ENCODE results near the gene C5orf15.
"Not testable (repeated sequence)": the region's sequence is repeated elsewhere in the genome, so short reads cannot be mapped to it uniquely, and the experiment has no call there.

C5orf15 gene

DNA sequence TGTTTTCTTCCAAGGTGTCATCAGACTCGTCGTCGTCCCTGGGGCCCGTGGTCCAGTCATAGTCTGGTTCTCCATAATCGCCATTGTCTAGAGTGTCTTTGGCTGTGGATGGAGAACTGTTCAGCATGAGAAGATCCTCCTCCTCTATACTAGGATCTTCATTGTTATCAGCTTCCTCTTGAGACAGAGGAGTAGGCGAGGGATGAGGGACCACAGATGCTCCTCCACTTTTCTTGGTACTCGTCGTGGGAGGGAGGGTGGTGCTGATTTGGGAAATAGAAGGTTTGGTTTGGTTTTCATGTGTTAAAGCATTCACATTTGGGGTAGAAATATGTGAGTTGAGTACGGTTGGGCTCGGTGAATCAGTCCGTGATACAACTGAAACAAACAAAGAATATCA, 8.8 kb downstream of the C5orf15 start:
- DNase-seq, result no peak

DNA sequence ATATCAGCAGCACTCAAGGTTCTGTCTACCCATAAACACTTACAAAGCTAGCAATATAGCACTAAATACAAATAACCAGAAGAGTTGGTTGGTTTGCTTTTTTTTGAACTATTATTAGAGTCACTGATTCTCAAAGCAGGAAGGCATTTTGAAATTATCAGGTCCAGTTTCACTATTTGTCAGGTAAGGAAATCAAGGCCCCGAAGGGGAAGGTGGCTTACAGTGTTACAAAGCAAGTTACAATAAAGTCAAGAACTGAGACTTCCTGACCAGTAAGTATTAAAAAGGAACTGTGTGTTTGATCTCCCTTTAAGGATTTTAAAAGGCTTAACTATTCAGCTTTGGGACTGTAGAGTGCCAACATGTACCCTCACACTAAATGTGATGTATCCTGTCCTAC, 10.8 kb downstream of the C5orf15 start:
- DNase-seq, result no peak

DNA sequence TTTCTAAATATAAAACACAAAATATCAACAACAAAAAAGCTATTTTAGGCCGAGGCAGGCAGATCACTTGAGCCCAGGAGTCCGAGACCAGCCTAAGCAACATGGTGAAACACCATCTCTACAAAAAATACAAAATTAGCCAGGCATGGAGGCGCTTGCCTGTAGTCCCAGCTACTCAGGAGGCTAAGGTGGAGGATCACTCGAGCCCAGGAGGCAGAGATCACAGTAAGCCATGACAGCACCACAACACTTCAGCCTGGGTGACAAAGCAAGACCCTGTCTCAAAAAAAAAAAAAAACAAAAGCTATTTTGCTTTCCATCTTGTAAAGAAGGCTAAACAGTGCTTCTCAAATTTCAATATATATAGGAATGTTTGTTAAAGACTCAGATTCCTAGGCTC, 11.3 kb downstream of the C5orf15 start:
- no peak for DNase-seq

DNA sequence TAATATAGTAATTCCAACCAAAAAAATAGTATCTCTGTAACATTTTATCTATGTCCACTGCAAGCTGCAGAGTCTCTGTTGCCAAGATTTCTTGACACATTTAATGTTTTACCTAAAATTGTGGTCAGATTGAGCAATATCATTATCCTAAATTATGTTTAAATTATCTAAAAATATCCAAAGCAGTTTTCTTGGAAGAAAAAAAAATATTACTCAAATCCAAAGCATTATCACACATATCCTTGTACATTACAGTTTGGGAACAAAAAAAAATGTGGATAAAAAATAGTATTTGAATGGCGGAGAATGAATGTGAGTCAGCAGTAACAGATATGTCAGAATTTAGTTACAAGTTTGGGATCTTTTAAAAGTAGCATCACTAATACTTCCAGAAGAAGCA, 12.2 kb downstream of the C5orf15 start:
- not testable (repeated sequence) for DNase-seq

DNA sequence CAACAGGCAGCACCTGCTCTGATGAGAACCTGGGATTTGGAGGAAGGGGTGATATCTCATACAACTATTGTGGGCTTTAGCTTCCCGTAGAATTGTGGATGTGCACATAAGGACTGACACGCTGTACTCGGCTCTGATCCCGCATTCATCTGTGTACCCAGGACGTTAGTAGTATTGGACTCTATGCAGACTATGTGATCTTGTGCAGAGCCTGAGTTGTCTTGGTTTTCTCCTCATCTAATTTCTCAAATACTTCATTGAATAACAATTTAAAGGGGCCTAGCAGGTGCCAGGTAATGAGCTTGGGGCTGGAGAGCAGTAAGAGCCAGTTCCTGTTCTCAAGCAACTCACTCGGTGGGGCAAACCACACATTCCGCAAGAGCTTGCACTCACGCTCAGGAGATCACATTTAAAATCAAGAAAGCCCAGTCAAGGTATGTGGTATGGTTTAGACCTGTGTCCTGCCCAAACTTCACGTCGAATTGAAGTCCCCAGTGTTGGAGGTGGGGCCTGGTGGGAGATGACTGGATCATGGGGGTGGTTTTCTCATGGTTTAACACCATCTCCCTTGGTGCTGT, 14.8 kb downstream of the C5orf15 start:
- DNase-seq, result no peak

DNA sequence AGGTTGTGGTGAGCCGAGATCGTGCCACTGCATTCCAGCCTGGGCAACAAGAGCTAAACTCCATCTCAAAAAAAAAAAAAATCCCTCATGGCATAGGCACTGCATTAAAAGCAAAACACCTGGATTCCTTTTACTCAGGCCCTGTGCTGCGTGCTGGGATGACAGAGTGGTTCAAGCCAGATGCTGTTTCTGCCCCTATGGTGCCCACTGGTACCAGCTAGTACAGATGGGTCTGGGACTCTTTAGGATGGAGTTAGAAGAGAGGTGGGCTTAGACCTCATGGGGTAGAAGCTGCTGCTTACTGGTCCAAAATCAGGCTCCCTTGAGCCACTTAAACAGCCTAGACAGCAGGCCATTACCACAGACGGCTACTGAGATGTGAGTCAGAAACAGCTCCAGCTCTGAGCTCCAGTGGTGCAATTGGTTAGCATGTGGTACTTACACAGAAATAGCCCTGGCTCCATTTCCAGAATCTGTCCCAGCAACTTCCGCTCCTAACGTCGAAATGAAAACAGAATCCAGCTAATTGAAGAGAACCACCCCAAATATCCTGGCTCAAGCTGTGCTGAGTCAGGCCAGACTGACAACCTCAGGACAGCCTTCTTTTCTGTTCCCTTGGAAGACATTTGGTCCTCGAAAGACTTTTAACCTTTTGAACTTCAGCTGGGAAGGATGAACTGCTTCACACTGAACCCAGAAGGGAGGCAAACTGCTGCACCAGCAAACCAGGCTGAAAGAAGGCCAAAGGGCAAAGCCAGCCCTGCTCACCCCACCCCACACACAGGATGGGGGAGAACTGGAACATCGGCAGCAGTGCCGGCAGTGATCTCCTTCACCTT, 15.5 kb downstream of the C5orf15 start:
- DNase-seq, result no peak

DNA sequence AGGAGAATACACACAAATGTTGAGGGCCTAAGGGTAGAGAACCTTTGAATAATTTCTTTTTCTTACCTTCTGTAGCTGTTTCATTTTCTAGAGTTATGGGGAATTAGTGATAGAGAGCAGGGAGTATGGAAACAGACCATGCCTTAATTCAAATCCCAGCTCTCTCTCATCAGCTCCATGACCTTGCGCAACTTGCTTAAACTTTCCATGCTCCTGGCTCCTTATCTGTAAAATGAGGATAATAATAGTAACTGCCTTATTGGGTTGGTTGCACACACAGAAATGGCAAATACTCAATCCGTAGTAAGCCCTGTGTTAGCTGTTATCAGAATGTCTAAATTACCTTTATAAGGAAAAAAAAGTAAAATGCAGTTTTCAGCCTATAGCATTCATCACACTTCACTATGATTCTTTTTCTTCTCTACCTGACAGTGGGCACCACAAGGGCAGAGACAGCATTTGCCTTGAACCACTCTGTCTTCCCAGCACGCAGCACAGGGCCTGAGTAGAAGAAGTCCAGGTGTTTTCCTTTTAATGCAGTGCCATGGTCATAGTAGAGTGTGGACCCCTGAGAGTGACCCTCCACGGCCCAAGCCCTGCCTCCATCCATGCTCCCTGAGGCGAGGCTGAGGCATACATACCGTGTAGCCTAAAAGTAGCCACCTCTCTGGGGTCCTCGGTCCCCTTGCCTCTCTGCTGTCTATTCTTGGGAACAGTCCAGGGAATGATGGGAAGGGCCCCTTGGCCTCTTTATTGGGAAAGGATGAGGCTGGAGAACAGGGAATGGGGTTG, 17.4 kb downstream of the C5orf15 start:
- no peak for DNase-seq

DNA sequence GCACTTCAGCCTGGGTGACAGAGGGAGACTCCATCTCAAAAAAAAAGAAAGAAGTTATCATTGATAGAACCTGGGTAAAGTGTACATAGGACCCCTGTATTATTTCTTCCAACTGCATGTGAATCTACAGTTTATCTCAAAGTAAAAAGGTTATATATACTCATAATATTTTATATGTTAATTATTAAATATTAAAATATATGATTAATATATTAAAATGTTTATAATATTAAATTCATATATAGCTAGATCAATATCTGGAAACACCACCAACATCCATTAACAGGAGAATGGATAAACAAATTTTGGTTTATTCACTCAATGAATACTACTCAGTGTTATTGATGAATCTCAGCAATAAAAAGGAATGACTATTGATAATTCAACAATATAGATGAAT, 19.7 kb downstream of the C5orf15 start:
- DNase-seq, result no peak

DNA sequence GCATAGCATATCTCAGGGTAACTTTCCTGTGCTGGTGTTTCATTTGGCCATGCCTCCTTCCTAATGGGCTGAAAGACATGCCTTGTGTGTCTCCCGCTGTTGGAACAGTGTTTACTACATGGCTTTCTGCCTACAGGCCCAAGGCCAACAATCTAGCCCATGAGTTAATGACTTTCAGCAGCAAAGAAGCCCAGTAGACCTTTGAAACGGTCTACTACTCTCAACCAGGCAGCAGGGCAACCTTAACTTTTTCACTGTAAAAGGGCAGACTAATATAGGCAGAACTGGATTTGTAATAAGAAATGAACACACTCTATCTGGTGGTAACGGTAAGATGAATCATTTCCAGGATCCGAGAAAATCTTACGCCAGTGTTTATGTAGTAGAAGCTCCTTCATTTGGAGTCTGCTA, 21.0 kb downstream of the C5orf15 start:
- DNase-seq, result no peak

DNA sequence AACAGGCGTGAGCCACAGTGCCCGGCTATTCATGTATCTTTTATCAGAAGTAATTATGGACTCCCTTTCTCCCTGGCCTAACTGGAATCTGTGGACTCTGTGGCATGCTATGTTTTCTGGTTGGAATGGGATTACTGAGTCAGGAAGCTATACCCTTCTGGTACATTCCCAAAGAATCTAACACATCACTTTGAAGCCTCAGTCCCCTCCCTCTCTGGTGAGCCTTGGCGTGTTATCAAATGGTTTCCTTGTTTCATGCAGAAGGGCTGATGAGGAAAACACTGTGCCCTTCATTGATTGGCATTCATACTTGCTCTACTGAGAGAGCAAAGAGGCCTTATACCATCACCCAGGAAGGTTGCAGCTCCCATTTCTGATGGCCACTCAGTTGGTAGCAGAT, 22.9 kb downstream of the C5orf15 start:
- no peak for DNase-seq

DNA sequence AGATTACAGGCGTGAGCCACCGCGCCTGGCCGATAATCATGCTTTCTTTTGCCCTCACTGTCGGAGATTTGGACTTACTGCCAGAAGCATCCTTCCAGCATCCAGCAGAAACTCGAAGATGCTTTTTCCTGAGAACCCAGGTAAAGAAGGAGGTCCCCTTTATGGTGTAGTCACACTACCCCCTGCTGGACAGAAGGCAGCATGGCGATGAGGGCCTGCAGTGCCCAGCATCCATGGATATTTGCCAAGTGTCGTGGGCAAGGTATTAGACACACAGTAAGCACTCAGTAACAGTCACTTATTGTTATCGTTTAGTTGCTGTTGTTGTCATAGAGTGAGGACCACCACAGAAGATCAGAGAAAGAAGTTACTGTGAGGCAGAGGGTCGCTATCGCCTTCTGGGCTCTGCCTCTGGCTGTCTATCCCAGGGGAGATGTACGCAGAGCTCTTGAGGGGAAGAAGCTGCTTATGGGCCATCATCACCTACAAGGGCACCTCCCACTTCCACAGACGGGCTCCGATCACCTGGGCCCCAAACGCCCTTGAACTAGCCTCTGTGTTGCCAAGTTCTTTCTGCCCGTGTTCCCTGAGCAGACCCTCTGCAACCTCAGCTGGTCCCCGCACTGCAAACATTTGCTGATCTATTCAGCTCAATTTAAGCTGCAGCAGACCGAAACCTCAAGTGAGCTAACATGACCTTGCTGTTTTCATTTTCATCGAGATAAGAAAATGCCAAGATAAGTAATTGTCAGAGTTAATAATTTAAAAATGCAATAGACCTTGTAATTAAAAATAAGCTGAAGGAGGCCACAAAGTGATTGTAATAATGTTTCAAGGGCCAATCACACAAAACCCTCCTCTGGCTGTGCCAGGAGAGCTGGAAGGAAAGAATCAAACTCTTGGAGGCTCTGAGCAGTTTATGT, 23.9 kb downstream of the C5orf15 start:
- DNase-seq, result peak; percentile 32

DNA sequence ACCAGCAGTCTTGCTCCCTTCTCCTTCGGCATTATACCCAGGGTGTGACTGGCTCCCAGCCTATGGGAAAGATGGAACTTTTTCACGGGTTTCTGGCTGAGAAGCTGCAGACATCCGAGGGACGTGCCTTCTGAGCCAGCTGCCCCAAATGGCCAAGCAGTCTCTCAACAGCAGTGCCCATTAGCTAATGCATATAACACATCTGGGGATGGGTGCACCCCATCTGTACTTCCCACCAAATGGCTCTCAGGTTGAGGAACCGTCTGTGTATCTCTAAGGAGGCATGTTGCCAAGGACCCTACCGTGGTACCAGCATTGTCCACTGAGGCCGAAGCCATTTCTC, 25.0 kb downstream of the C5orf15 start:
- no peak for DNase-seq

DNA sequence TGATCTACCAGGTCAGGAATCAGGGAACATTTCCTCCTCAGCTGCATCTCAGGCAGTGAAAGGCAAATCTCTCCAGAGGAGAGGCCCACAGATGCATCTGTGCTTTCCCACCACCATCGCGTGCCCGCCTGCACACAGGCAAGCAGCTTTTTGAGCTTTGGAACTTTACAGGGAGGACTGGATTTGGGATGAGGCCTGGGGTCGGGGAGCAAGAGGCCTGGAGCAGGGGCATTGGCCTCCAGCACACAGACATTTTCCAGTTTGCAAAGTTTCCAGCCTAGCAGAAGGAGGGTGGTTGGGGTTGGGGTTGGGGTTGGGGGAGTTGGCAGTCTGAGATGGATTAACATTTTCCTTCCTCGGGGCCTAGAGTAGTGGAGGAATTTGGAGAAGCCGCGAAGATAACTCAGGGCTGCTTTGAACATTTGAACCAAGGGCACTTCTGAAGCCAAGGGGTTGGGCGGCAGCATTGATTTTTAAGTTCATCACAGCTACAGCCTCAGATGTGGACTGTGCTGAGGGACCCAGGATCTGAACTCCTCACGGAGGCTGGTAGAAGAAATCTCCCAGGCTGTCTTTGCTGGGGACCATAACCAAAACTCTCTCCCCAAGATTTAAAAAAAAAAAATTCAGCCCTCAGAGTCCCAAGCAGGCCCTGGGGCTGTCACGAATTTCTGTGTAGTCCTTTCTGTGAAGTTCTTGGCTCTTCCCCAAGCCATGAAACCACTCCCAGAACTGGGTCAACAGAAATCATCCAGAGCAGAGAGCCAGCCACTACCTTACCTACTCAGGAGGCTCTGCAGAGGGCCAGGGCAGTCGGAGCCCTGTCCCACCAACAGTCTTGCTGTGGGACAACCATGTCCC, 25.6 kb downstream of the C5orf15 start:
- no peak for DNase-seq

DNA sequence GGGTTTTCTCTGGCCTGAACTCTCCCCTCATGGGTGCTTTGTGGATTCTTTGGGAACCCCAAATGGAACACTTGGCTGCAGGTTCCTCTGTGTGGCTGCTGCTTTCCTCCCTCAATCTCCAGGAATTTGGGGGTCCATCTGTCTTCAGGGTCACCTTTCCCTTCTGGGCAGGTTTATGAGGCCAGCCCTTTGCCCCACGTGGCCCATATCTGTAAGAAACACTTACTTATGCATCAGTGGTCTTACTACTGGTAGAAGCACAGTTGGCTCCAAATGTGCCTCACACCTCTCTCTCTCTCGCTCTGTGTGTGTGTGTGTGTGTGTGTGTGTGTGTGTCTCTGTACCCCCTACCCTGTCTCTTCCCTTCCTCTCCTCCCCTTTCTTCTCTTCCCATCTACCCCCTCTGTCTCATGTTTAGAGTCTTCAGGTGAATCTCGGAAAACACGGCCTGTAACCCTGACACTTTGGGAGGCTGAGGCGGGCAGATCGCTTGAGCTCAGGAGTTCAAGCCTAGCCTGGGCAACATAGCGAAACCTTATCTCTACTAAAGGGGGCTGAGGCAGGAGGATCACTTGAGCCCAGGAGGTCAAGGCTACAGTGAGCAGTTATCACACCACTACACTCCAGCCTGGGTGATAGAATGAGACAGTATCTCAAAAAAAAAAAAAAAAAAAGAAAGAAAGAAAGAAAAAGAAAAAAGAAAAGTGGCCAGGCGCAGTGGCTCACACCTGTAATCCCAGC, 26.8 kb downstream of the C5orf15 start:
- DNase-seq, result no peak

DNA sequence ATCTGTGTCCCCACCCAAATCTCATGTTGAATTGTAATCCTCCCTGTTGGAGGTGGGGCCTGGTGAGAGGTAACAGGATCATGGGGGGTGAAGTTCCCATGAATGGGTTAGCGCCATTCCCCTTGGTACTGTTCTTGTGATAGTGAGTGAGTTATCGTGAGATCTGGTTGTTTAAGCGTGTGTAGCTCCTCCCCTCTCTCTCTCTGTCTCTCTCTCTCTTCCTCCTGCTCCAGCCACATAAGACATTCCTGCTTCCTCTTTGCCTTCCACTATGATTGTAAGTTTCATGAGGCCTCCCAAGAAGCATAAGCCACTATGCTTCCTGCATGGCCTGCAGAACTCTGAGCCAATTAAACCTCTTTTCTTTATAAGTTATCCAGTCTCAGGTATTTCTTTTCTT, 28.8 kb downstream of the C5orf15 start:
- no peak for DNase-seq

DNA sequence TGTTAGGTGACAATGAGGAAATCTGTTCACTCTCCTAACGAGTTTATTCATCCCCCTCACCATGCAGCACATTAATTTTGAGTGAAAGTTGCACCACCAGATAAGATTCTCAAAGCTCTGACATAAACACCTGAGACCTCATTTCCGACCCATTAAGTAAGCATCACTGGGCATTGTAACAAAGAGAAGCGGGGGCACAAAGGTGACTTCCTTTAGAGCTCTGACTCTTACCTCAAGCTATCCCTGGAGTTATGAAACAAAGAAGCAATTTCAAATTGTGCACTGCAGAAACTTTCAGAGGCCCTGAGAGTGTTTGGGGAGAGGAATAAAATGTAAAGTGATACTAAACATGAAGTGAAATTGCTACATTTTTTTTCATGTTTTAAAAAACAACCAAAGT, 29.5 kb downstream of the C5orf15 start:
- DNase-seq, result no peak

DNA sequence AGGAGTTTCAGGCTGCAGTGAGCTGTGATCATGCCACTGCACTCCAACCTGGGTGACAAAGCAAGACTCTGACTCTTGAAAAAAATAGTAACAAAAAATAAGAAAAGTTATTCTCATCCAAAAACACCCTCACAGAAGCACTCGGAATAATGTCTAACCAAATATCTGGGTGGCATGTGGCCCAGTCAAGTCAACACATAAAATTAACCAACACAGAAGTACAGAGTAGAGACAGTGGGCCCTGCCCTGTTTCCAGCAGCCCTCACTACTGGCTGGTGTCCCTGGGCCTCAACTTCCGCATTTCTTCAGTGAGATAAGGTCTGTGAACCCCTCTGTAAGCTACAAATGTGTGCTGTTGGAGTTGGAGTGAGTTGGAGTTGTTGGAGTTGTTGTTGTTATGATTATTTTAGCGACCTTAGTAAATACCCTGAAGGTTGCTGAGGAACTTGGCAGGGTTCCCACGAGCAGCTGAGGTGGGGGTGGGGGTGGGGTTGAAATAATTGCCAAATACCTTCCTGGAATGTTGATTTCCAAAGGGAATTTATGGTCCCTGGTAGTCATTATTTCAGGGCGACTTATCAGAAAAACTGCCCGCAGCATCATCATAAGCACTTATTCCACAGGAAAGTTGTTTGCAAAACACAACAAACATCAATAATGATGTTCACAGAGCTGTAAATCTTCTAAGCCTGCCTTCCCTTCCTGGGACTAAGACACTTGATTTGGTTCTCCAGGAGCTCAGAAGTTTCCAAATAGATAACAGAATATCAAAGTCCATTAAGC, 30.2 kb downstream of the C5orf15 start:
- no peak for DNase-seq

DNA sequence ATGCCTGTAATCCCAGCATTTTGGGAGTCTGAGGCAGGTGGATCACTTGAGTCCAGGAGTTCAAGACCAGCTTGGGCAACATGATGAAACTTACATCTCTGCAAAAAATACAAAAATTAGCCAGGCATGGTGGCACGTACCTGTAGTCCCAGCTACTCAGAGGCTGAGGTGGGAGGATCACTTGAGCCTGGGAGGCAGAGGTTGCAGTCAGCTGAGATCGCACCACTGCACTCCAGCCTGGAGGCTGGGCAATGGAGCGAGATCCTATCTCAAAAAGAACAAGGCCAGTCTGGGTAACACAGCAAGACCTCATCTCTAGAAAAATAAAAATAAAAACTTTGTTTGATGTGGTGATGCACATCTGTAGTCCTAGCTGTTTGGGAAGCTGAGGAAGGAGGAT, 30.8 kb downstream of the C5orf15 start:
- not testable (repeated sequence) for DNase-seq

DNA sequence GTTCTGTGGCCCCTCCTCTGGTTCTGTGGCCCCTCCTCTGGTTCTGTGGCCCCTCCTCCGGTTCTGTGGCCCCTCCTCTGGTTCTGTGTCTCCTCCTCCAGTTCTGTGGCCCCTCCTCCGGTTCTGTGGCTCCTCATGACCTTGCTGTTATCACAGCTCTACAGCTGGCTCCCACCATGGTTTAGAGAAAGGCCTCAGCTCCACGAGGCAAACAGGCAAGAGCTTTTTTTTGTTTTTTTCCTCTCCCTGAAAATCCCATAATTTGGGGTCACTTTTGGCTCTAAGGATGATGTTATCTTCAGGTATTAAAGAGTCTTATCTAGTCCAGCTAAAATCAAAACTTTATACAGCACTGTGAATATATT, 31.8 kb downstream of the C5orf15 start:
- DNase-seq, result no peak

DNA sequence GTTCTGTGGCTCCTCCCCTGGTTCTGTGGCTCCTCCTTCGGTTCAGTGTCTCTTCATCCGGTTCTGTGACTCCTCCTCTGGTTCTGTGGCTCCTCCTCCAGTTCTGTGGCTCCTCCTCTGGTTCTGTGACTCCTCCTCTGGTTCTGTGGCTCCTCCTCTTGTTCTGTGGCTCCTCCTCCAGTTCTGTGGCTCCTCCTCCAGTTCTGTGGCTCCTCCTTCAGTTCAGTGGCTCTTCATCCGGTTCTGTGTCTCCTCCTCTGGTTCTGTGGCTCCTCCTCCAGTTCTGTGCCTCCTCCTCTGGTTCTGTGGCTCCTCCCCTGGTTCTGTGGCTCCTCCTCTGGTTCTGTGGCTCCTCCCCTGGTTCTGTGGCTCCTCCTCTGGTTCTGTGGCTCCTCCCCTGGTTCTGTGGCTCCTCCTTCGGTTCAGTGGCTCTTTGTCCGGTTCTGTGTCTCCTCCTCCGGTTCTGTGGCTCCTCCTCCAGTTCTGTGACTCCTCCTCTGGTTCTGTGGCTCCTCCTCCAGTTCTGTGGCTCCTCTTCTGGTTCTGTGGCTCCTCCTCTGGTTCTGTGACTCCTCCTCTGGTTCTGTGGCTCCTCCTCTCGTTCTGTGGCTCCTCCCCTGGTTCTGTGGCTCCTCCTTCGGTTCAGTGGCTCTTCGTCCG, 32.3 kb downstream of the C5orf15 start:
- not testable (repeated sequence) for DNase-seq
